GM12878 (cell line): ENCODE results near the gene GPC2. TPM values are rescaled to one million over a fixed set of nuclear protein-coding genes. Genes with fewer than 3 reads are reported as not detected.

Source experiments
- BCL3 ChIP-seq: IDR thresholded peaks from 2 replicates; pipeline ENCODE4 v1.6.1; 2011; ENCODE audit warnings: borderline replicate concordance, low read depth, mild to moderate bottlenecking, moderate library complexity, low read length; ENCODE audit not compliant: insufficient read depth, poor library complexity, severe bottlenecking
- CREM ChIP-seq: IDR thresholded peaks from 2 replicates; pipeline ENCODE4 v1.6.1; 2014; ENCODE audit warnings: antibody characterized with exemption, low read depth
- E2F4 ChIP-seq: IDR thresholded peaks from 2 replicates; pipeline ENCODE4 v1.6.1; 2012; ENCODE audit warnings: low read depth, low read length, improper control_type of control experiment
- E4F1 ChIP-seq: fragments of 450-650 bp; IDR thresholded peaks from 2 replicates; pipeline ENCODE4 v1.6.1; 2018; ENCODE audit warnings: borderline replicate concordance, mild to moderate bottlenecking; ENCODE audit not compliant: partially characterized antibody
- HSF1 ChIP-seq: fragments of 150-350 bp; IDR thresholded peaks from 2 replicates; pipeline ENCODE4 v1.6.1; 2014; ENCODE audit warnings: mild to moderate bottlenecking, low read depth, low read length
- IKZF1 ChIP-seq: fragments of 450-650 bp; conservative IDR thresholded peaks from 2 replicates; pipeline ENCODE4 v1.6.1; 2017; ENCODE audit warnings: antibody characterized with exemption, mild to moderate bottlenecking
- RBBP5 ChIP-seq: fragments of 200-600 bp; sonication (generic); conservative IDR thresholded peaks from 2 replicates; pipeline ENCODE4 v1.6.1; 2016
- RUNX3 ChIP-seq: IDR thresholded peaks from 2 replicates; pipeline ENCODE4 v1.6.1; 2012; ENCODE audit warnings: low read length, inconsistent platforms
- SMARCA5 ChIP-seq: fragments of 450-650 bp; IDR thresholded peaks from 2 replicates; pipeline ENCODE4 v1.6.1; 2017; ENCODE audit warnings: mild to moderate bottlenecking
- TBL1XR1 ChIP-seq: IDR thresholded peaks from 2 replicates; pipeline ENCODE4 v1.6.1; 2012; ENCODE audit warnings: low read depth, low read length, improper control_type of control experiment
- TCF3 ChIP-seq: IDR thresholded peaks from 2 replicates; pipeline ENCODE4 v1.6.1; 2012; ENCODE audit warnings: low read depth, mild to moderate bottlenecking, low read length, borderline replicate concordance; ENCODE audit not compliant: insufficient read depth
- YY1 ChIP-seq: IDR thresholded peaks from 2 replicates; pipeline ENCODE4 v1.6.1; 2011; ENCODE audit warnings: low read depth, mild to moderate bottlenecking, low read length
- ZBTB4 ChIP-seq: fragments of 450-650 bp; formaldehyde crosslinking; IDR thresholded peaks from 2 replicates; pipeline ENCODE4 v1.4.0; 2022; ENCODE audit warnings: mild to moderate bottlenecking, moderate library complexity
- ZNF687 ChIP-seq: fragments of 450-650 bp; IDR thresholded peaks from 2 replicates; pipeline ENCODE4 v1.6.1; 2017; ENCODE audit warnings: mild to moderate bottlenecking, moderate library complexity
- polyA plus RNA-seq, 11 experiments: library from polyadenylated mRNA; depleted of rRNA in 4 of 11; unstranded in 6 of 11; stranded (reverse) in 5 of 11; fragments of >200 nt; fragmentation: Nextera tagmentation in 4 of 11; fragmentation: Illumina TruSeq in 1 of 11; extraction: Ambion mirVana in 4 of 11; extraction: Trizol in 1 of 11; gene quantifications; 1 replicate in 1 of 11; 2 replicates in 10 of 11; pipeline versions ENCODE4 v1.2.1 to v1.2.3, GENCODE V29; 2011 to 2016; ENCODE audit warnings: inconsistent platforms in 2 of 11, missing spikeins in 2 of 11, low read depth in 1 of 11
- total RNA-seq, 4 experiments: library from RNA; depleted of rRNA in 3 of 4; stranded (reverse); fragments of >200 nt in 3 of 4; fragmentation: Illumina TruSeq in 1 of 4; extraction: Trizol in 1 of 4; gene quantifications; 2 replicates each; pipeline versions ENCODE4 v1.2.1 to v1.2.3, GENCODE V29; 2013 to 2021

GPC2 gene
- total and polyA plus RNA-seq, 10 of the 15 experiments (the other 5 are each of a cell fraction or from before 2014, with no cell fraction given) = 0.19 to 6.3 (median 0.77) TPM

- TF ChIP-seq ZBTB4 (CRISPR knock-in tag) (no peak), SMARCA5 (no peak), E2F4 (no peak), E4F1 (no peak), HSF1 (no peak; the same call in 1 of the 2 replicates), RBBP5 (no peak), RUNX3 (0 out of 2 replicates have a peak, but pooled peaks have one; percentile 7), YY1 (0 out of 2 replicates have a peak, but pooled peaks have one; percentile 29), TCF3 (no peak), TBL1XR1 (no peak), ZNF687 (no peak), BCL3 (no peak), CREM (no peak), IKZF1 (peak; percentile 32; the same call in 1 of the 2 replicates)
Observed at GRCh38 chr7:100132697-100133151, 44.5 kb downstream of the GPC2 start (continued).
